HepG2 (cell line): Measurements from ENCODE around the gene GORASP2. TPM values are rescaled to one million over a fixed set of nuclear protein-coding genes. Genes with fewer than 3 reads are reported as not detected.

ENCODE experiments used
- ATAC-seq: fragments of 200-7000 bp; cut with Tn5 transposase; 3 replicates; pipeline ENCODE4 v1.9.1; 2020; ENCODE audit warnings: mild to moderate bottlenecking, moderate library complexity
- BruUV-seq: library from RNA; stranded (reverse); fragments of 400-500 nt; replicated peaks from 2 replicates; lab custom pipeline; 2021; lab: Mats Ljungman, UMichigan
- CTCF ChIA-PET: fragments of 300-600 bp; formaldehyde crosslinking; extraction: SDS; loops from one replicate; lab custom pipeline; 2021; ENCODE audit warnings: low total read pairs, inconsistent platforms, low intra/inter-chr PET ratio; lab: Yijun Ruan, JAX
- POLR2A ChIA-PET: fragments of 350-600 bp; sonication (Branson Sonifier 250); formaldehyde crosslinking; loops from one replicate; lab custom pipeline; 2020; ENCODE audit warnings: antibody characterized with exemption, inconsistent platforms; lab: Yijun Ruan, JAX
- DNase-seq: peaks from one replicate; pipeline ENCODE4 v3.0.0-alpha.2; 2015; ENCODE audit warnings: low spot score
- FAIRE-seq: peaks from 3 replicates; lab custom pipeline; 2011; peaks lifted over from hg19 to GRCh38; lab: Jason Lieb, UNC
- H2AFZ ChIP-seq: one replicate; pipeline ENCODE4 v1.6.1; 2011; ENCODE audit warnings: low read length, inconsistent platforms
- H3K27ac ChIP-seq: fragments of 300-600 bp; 3 replicates; pipeline ENCODE4 v1.8.0; 2011; ENCODE audit warnings: mixed run types, mild to moderate bottlenecking, mixed read lengths, low read length, inconsistent platforms; ENCODE audit not compliant: insufficient read depth; ENCODE audit errors: extremely low read length
- H3K27me3 ChIP-seq, 2 experiments: fragments of 200-600 bp in 1 of 2; 2 replicates in 1 of 2; 3 replicates in 1 of 2; pipeline versions ENCODE4 v1.6.0 to v1.8.0; 2011; ENCODE audit warnings: low read length in 2 of 2, mild to moderate bottlenecking in 2 of 2, moderate library complexity in 2 of 2, inconsistent platforms in 1 of 2; ENCODE audit not compliant: insufficient read depth in 2 of 2, control insufficient read depth in 1 of 2
- H3K36me3 ChIP-seq, 2 experiments: fragments of 200-600 bp in 1 of 2; replicated peaks in 1 of 2; 2 replicates in 1 of 2; 3 replicates in 1 of 2; pipeline versions ENCODE4 v1.5.1 to v1.8.0; 2011; ENCODE audit warnings: low read length in 2 of 2, inconsistent platforms in 1 of 2; ENCODE audit not compliant: insufficient read depth in 2 of 2, control insufficient read depth in 1 of 2
- H3K4me1 ChIP-seq: 2 replicates; pipeline ENCODE4 v1.5.1; 2012; ENCODE audit warnings: low read length, inconsistent platforms; ENCODE audit not compliant: insufficient read depth
- H3K4me2 ChIP-seq: 2 replicates; pipeline ENCODE4 v1.6.0; 2011; ENCODE audit warnings: low read depth, low read length, inconsistent platforms
- H3K4me3 ChIP-seq, 3 experiments: fragments of 200-600 bp in 1 of 3; sonication (generic), shearing (Covaris generic) in 1 of 3; replicated peaks in 1 of 3; 2 replicates each; pipeline ENCODE4 v1.5.1; 2011 to 2016; ENCODE audit warnings: low read length in 3 of 3, inconsistent platforms in 2 of 3, low read depth in 2 of 3, mild to moderate bottlenecking in 2 of 3, control low read depth in 1 of 3, mixed read lengths in 1 of 3; ENCODE audit not compliant: insufficient read depth in 1 of 3
- H3K79me2 ChIP-seq: one replicate; pipeline ENCODE4 v1.6.1; 2011; ENCODE audit warnings: low read length, inconsistent platforms; ENCODE audit not compliant: insufficient read depth
- H3K9ac ChIP-seq: 2 replicates; pipeline ENCODE4 v1.6.0; 2011; ENCODE audit warnings: mild to moderate bottlenecking, low read depth, low read length, inconsistent platforms; ENCODE audit not compliant: insufficient read depth
- H3K9me3 ChIP-seq: 2 replicates; pipeline ENCODE4 v1.5.1; 2012; ENCODE audit warnings: mild to moderate bottlenecking, low read length
- H4K20me1 ChIP-seq: 2 replicates; pipeline ENCODE4 v1.6.0; 2011; ENCODE audit warnings: inconsistent platforms, mild to moderate bottlenecking, low read length, moderate library complexity; ENCODE audit not compliant: insufficient read depth
- ELF3 ChIP-seq: IDR thresholded peaks from 2 replicates; pipeline ENCODE4 v1.6.1; 2016; ENCODE audit warnings: missing genetic modification reagents, missing compliant biosample characterization
- FOXK2 ChIP-seq: fragments of 450-650 bp; IDR thresholded peaks from 2 replicates; pipeline ENCODE4 v1.6.1; 2016
- MTERF4 ChIP-seq: sonication (generic); formaldehyde crosslinking; IDR thresholded peaks from 2 replicates; pipeline ENCODE4 v1.8.0; 2023; ENCODE audit warnings: mild to moderate bottlenecking, missing genetic modification reagents
- PBX2 ChIP-seq: IDR thresholded peaks from 2 replicates; pipeline ENCODE4 v1.6.1; 2016; ENCODE audit warnings: control low read depth
- ZNF121 ChIP-seq: sonication (generic); formaldehyde crosslinking; IDR thresholded peaks from 2 replicates; pipeline ENCODE4 v1.5.0; 2020; ENCODE audit warnings: mild to moderate bottlenecking, missing genetic modification reagents
- ZNF17 ChIP-seq: sonication (generic); formaldehyde crosslinking; IDR thresholded peaks from 2 replicates; pipeline ENCODE4 v1.5.0; 2020; ENCODE audit warnings: mild to moderate bottlenecking, missing genetic modification reagents
- WGBS: methylation state at CpG from one replicate; pipeline ENCODE4 v1.1.6; 2017; ENCODE audit warnings: low lambda C conversion rate; 5-methylcytosine and 5-hydroxymethylcytosine counted together
- in situ Hi-C: cut with HindIII; loops from 2 replicates; pipeline ENCODE4 v1.10.0; 2017; ENCODE audit warnings: low pct_unique_long_range_greater_than_20kb; ENCODE audit not compliant: extremely low pct_ligation_motif_present
- intact Hi-C: fragments of 100-400 bp; cut with micrococcal nuclease; formaldehyde crosslinking; loops from one replicate; pipeline ENCODE4 v1.10.0; 2022; ENCODE audit not compliant: unreplicated experiment
- polyA plus RNA-seq, 8 experiments: library from polyadenylated mRNA; depleted of rRNA in 3 of 8; stranded (reverse) in 7 of 8; unstranded in 1 of 8; fragments of >200 nt; fragmentation: Illumina TruSeq in 4 of 8; extraction: Trizol in 4 of 8; gene quantifications; 2 replicates each; pipeline versions ENCODE4 v1.2.1 to v1.2.3, GENCODE V29; 2011 to 2016; ENCODE audit warnings: low read depth in 4 of 8, missing spikeins in 1 of 8, mixed read lengths in 1 of 8; ENCODE audit not compliant: insufficient read depth in 1 of 8
- total RNA-seq, 5 experiments: library from RNA; depleted of rRNA; stranded (reverse); fragments of >200 nt; fragmentation: Illumina TruSeq; extraction: Trizol; gene quantifications; 2 replicates each; pipeline ENCODE4 v1.2.3, GENCODE V29; 2016; ENCODE audit warnings: low read depth in 1 of 5

GORASP2 gene
- total and polyA plus RNA-seq, 2 of the 13 experiments (the other 11 are each of a cell fraction or from before 2014, with no cell fraction given), result 103 to 239 TPM

- intact Hi-C loops, result no loop called here
- no peak overlapping the region for H3K4me2 ChIP-seq
Observed at GRCh38 chr2:170999654-171000053, 70.6 kb downstream of the GORASP2 start.

More at GRCh38 chr2:170999654-171000053, 70.6 kb downstream of the GORASP2 start:
- in situ Hi-C loops, result no loop called here
- H4K20me1 ChIP-seq, result no peaks in the 10 kb centered on the region
- no peaks in the 10 kb centered on the region for H3K79me2 ChIP-seq
- FAIRE-seq (no peak), DNase-seq (no peak), ATAC-seq (no peak)
- no peak overlapping the region for H2AFZ ChIP-seq
- no peak overlapping the region for H3K27ac ChIP-seq
- no peak for TF ChIP-seq ZNF17 (CRISPR knock-in tag)
- TF ChIP-seq PBX2 (CRISPR knock-in tag), result no peak
- no peak for TF ChIP-seq ELF3
- TF ChIP-seq MTERF4, result no peak
- no peak for TF ChIP-seq FOXK2
- TF ChIP-seq ZNF121 (CRISPR knock-in tag), result peak; percentile 52; the same call in 1 of the 2 replicates
- no peaks in the 10 kb centered on the region for H3K27me3 ChIP-seq
- POLR2A ChIA-PET, result no interaction called here
- CTCF ChIA-PET, result no interaction called here
- peaks cover 13 to 66% of the 10 kb centered on the region in 2 experiments for H3K36me3 ChIP-seq
- BruUV-seq, result no TSS peak
- H3K4me1 ChIP-seq, result no peaks in the 10 kb centered on the region
- H3K9ac ChIP-seq, result no peak overlapping the region
- no peak overlapping the region for H3K4me3 ChIP-seq
- H3K9me3 ChIP-seq, result no peaks in the 10 kb centered on the region
- 99% methylated on average over 6 of the region's 6 CpGs for WGBS
